Stimulated activated effector memory CD8-positive, alpha-beta T cell treated with anti-CD3 and anti-CD28 coated beads, Interleukin-12 subunit alpha, Interleukin-12 subunit beta, amount 100 ng/mL, for 72 hours (primary cell): ENCODE measurements around the gene MASP2.
"Not testable (repeated sequence)": the region's sequence is repeated elsewhere in the genome, so short reads cannot be mapped to it uniquely, and the experiment has no call there.

ENCODE experiments used
- ATAC-seq: fragments of 150-1000 bp; cut with Tn5 transposase; 2 replicates; pipeline ENCODE4 v1.10.0; 2021
- DNase-seq, 2 donors: peaks; one replicate each; pipeline ENCODE4 v3.0.0; 2021 to 2022; ENCODE audit warnings: low spot score in 2 of 2
- H3K27ac Mint-ChIP-seq: one replicate; pipeline ENCODE4 v1.8.0; 2022; ENCODE audit warnings: mild to moderate bottlenecking, mixed read lengths
- H3K36me3 Mint-ChIP-seq: one replicate; pipeline ENCODE4 v1.8.0; 2022; ENCODE audit warnings: mild to moderate bottlenecking, mixed read lengths
- H3K4me1 Mint-ChIP-seq: one replicate; pipeline ENCODE4 v1.8.0; 2022; ENCODE audit warnings: mixed read lengths
- H3K4me3 Mint-ChIP-seq: one replicate; pipeline ENCODE4 v1.8.0; 2022; ENCODE audit warnings: mild to moderate bottlenecking, mixed read lengths
- H3K9me3 Mint-ChIP-seq: one replicate; pipeline ENCODE4 v1.8.0; 2022; ENCODE audit warnings: mixed read lengths

MASP2 gene

DNA sequence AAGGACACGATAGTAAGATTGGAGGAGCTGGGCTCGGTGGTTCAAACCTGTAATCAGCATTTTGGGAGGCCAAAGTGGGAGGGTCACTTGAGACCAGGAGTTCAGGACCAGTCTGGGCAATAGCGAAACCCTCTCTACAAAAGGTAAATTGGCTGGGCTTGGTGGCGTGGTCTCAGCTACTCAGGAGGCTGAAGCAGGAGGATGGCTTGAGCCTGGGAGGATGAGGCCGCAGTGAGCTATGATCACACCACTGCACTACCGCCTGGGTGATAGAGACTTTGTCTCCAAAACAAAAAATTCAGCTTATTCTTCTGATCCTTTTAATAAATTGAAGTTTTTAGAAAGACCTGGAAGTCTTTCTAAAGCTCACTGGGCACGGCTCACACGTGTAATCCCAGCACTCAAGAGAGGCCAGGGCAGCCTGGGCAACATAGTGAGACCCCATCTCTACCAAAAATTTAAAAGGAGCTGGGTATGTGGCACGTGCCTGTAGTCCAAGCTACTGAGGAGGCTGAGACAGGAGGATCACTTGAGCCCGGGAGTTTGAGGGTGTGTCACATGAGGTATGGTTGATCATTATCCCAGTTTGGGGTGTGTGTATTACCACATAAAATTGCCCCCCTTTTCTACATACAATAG, 15.3 kb downstream of the MASP2 start:
- no peak for DNase-seq
- ATAC-seq = no peak
- Mint-ChIP-seq H3K4me1 (no peaks in the 10 kb centered on the region), H3K36me3 (peaks cover 33% of the 10 kb centered on the region), H3K4me3 (no peak overlapping the region), H3K27ac (no peak overlapping the region), H3K9me3 (no peaks in the 10 kb centered on the region)

- H3K4me3 Mint-ChIP-seq = no peak overlapping the region
- H3K36me3 Mint-ChIP-seq = peaks cover 42% of the 10 kb centered on the region
- no peaks in the 10 kb centered on the region for H3K9me3 Mint-ChIP-seq
- DNase-seq (no peak), ATAC-seq (no peak)
- no peaks in the 10 kb centered on the region for H3K4me1 Mint-ChIP-seq
- H3K27ac Mint-ChIP-seq = peak overlapping the region; percentile 58
These were observed 16.2 kb downstream of the MASP2 start for GRCh38 chr1:11030865-11031264.

DNA sequence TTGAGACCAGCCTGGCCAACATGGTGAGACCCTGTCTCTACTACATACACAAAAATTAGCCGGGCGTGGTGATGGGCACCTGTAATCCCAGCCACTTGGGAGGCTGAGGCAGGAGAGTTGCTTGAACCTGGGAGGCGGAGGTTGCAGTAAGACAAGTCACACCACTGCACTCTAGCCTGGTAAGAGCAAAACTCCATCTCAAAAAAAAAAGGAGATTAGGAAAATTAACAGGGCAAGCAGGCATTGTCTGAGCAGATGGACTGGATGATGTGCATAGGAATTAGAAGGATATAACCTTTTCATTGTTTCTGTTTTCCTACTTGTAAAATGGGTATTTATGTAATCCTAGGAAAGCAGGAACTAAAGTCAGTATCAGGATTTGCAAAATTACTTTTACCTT, 19.0 kb downstream of the MASP2 start:
- H3K9me3 Mint-ChIP-seq = no peaks in the 10 kb centered on the region
- peaks cover 70% of the 10 kb centered on the region for H3K36me3 Mint-ChIP-seq
- DNase-seq (no peak), ATAC-seq (no peak)
- peaks cover 20% of the 10 kb centered on the region for H3K4me1 Mint-ChIP-seq
- no peak overlapping the region for H3K27ac Mint-ChIP-seq
- no peak overlapping the region for H3K4me3 Mint-ChIP-seq

DNA sequence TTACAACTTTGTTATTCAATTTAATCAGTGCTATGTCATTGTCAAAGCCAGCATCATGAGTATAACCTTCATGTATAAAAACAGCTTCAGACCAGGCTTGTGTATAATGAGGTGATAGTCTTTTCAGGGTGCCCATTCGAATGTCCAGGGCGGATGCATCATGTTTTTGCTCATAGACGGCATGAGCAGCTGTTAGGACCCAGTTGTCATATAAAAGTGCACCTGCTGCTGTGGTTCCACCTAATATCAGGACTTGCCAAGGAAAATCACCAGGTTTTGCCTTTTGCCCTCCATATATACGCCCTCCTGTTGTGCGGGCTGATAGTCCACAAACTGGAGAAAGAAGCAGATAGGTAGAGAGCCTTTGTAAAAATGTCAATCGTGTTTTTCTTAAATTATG, 19.7 kb downstream of the MASP2 start:
- H3K4me3 Mint-ChIP-seq = no peak overlapping the region
- peaks cover 77% of the 10 kb centered on the region for H3K36me3 Mint-ChIP-seq
- DNase-seq (no peak), ATAC-seq (no peak)
- peaks cover 23% of the 10 kb centered on the region for H3K4me1 Mint-ChIP-seq
- H3K27ac Mint-ChIP-seq = no peak overlapping the region
- H3K9me3 Mint-ChIP-seq = no peaks in the 10 kb centered on the region

GRCh38 chr1:11026903-11027302, 20.1 kb downstream of the MASP2 start:
- Mint-ChIP-seq H3K9me3 (no peaks in the 10 kb centered on the region), H3K4me3 (no peak overlapping the region), H3K4me1 (peaks cover 27% of the 10 kb centered on the region), H3K27ac (no peak overlapping the region), H3K36me3 (peaks cover 81% of the 10 kb centered on the region)
- ATAC-seq = no peak
- DNase-seq = no peak

GRCh38 chr1:11026052-11026451, 21.0 kb downstream of the MASP2 start:
- H3K36me3 Mint-ChIP-seq = peaks cover 90% of the 10 kb centered on the region
- peaks cover 29% of the 10 kb centered on the region for H3K4me1 Mint-ChIP-seq
- DNase-seq = no peak
- no peak overlapping the region for H3K4me3 Mint-ChIP-seq
- no peaks in the 10 kb centered on the region for H3K9me3 Mint-ChIP-seq
- no peak for ATAC-seq
- H3K27ac Mint-ChIP-seq = no peak overlapping the region

GRCh38 chr1:11025618-11026017, 21.4 kb downstream of the MASP2 start:
- H3K9me3 Mint-ChIP-seq = no peaks in the 10 kb centered on the region

GRCh38 chr1:11024874-11025203, 22.2 kb downstream of the MASP2 start:
- ATAC-seq (no peak), DNase-seq (no peak)
- Mint-ChIP-seq H3K4me1 (peaks cover 29% of the 10 kb centered on the region), H3K4me3 (no peak overlapping the region), H3K9me3 (no peaks in the 10 kb centered on the region), H3K27ac (peak overlapping the region; percentile 38), H3K36me3 (peaks cover 97% of the 10 kb centered on the region)

More at GRCh38 chr1:11025618-11026017, 21.4 kb downstream of the MASP2 start:
- no peak overlapping the region for H3K27ac Mint-ChIP-seq
- peaks cover 29% of the 10 kb centered on the region for H3K4me1 Mint-ChIP-seq
- no peak overlapping the region for H3K4me3 Mint-ChIP-seq
- DNase-seq (no peak), ATAC-seq (no peak)
- H3K36me3 Mint-ChIP-seq = peaks cover 94% of the 10 kb centered on the region

GRCh38 chr1:11024154-11024873, 22.7 kb downstream of the MASP2 start:
- H3K27ac Mint-ChIP-seq = peak overlapping the region; percentile 38
- peaks cover 97% of the 10 kb centered on the region for H3K36me3 Mint-ChIP-seq
- H3K4me1 Mint-ChIP-seq = peaks cover 29% of the 10 kb centered on the region
- ATAC-seq (no peak), DNase-seq (no peak)
- H3K4me3 Mint-ChIP-seq = no peak overlapping the region
- H3K9me3 Mint-ChIP-seq = no peaks in the 10 kb centered on the region

GRCh38 chr1:11023201-11023600, 23.8 kb downstream of the MASP2 start:
- Mint-ChIP-seq H3K36me3 (peaks cover 98% of the 10 kb centered on the region), H3K27ac (no peak overlapping the region), H3K9me3 (no peaks in the 10 kb centered on the region), H3K4me1 (peaks cover 36% of the 10 kb centered on the region), H3K4me3 (no peak overlapping the region)
- no peak for DNase-seq
- no peak for ATAC-seq

DNA sequence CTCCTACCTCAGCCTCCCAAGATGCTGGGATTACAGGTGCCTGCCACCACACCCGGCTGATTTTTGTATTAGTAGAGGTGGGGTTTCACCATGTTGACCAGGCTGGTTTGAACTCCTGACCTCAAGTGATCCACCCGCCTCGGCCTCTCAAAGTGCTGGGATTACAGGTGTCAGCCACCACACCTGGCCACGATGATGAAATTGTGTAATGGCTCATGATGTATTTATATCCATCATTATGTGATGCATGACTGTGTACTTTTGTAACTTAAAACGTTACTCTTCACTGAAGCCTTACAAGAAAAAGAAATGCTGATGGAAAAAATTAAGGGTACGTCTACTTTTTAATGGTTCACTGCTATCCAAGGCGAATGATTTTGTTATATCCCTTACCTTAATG, 27.1 kb downstream of the MASP2 start:
- no peak overlapping the region for H3K4me3 Mint-ChIP-seq
- no peak for DNase-seq
- ATAC-seq = no peak
- H3K27ac Mint-ChIP-seq = no peak overlapping the region
- peaks cover 100% of the 10 kb centered on the region for H3K36me3 Mint-ChIP-seq
- no peaks in the 10 kb centered on the region for H3K9me3 Mint-ChIP-seq
- peaks cover 36% of the 10 kb centered on the region for H3K4me1 Mint-ChIP-seq

- Mint-ChIP-seq H3K4me1 (peaks cover 36% of the 10 kb centered on the region), H3K36me3 (peaks cover 100% of the 10 kb centered on the region)
- not testable (repeated sequence) for DNase-seq, ATAC-seq, H3K4me3 Mint-ChIP-seq, H3K27ac Mint-ChIP-seq, H3K9me3 Mint-ChIP-seq
These were observed 27.7 kb downstream of the MASP2 start for GRCh38 chr1:11019358-11019757.

DNA sequence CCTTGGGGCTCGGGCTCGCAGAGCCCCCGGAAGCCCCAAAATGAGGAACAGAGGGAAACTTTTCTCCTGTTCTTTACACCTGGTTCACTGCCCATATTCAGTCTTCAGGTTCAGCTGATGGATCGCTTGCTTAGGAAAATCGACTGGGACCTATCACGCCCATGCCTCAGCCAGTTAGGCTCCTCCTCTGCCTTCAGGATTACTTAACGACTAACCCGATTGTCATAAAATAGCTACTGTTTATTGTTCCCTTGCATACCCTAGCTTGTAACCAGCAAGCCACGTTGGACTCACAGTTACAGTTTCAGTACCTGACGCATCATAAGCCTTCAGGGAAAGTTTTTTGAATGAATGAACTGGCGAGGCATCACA, 33.9 kb downstream of the MASP2 start:
- no peaks in the 10 kb centered on the region for H3K9me3 Mint-ChIP-seq
- DNase-seq (no peak), ATAC-seq (peak; percentile 25)
- H3K4me1 Mint-ChIP-seq = peaks cover 19% of the 10 kb centered on the region
- H3K27ac Mint-ChIP-seq = peak overlapping the region; percentile 100
- peak overlapping the region; percentile 81 for H3K4me3 Mint-ChIP-seq
- H3K36me3 Mint-ChIP-seq = peaks cover 62% of the 10 kb centered on the region

DNA sequence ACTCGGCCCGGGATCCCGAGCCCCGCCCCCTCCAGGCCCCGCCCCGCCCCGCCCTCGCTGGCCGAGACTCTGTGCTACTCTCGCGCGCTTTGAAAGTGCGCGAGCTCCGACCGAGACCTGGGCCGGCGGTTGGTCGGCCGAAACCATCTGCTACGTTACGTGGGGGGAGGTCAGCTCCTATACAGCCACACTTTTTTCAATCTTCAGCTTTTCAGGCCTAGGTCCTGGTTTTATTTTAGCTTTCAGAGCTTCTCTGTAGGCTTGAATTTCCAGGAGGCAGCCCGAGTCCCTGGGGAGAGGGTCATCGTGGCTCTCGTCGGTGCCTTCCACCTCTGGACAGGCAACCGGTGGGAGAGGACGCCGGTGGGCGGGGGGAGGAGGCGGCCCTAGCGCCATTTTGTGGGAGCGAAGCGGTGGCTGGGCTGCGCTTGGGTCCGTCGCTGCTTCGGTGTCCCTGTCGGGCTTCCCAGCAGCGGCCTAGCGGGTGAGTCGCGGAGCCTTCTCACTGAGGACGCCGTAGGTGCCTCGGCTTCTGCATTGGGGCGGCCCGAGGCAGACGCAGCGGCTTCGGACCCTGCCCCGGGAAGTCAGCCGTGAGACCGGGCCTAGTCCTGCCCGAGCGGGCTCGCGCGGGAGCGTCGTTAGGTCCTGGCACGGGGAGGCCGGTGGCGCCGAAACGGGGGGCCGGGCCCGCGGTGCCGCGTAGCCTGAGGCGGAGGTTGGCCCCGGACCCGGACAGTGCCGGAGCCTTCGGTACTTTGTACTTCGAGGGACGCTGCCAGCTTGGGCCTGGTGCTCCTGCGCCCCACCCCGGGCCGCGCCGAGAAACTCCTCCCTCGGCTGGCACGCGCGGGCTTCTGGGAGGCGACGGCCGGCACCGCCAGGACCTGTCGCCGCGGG, 34.5 kb downstream of the MASP2 start, which contains the start of gene TARDBP:
Gene TARDBP (plus strand): TSS at position 395 of the 900 bp plus-strand sequence. CDS start 1,074 bp downstream, outside the sequence.
- peak; percentile 91 for ATAC-seq
- peak; percentile 85 to 97 for DNase-seq
- Mint-ChIP-seq H3K4me3 (peak within 1 kb of the TSS; percentile 81), H3K27ac (peak within 1 kb of the TSS; percentile 100), H3K4me1 (peaks cover 18% of the 10 kb centered on the region), H3K9me3 (no peaks in the 10 kb centered on the region), H3K36me3 (peaks cover 56% of the 10 kb centered on the region)

DNA sequence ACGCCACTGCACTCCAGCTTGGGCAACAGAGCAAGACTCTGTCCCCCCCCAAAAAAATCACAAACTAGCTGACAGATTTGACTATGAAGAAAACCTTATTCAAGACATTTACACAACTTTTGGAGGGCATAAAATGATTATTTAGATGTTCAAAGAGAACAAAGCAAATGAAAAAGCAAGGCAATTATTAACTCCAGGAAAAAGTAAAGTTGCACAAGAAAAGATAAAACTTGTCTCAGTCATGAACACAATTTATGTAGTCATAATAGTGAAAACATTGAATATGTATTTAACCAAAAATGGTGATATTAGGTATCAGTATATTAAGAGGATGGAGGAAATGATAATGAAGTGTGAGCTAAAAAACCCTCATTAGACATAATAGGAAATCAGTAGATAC, 46.5 kb downstream of the MASP2 start:
- Mint-ChIP-seq H3K27ac (no peak overlapping the region), H3K36me3 (no peaks in the 10 kb centered on the region), H3K4me3 (no peak overlapping the region), H3K4me1 (no peaks in the 10 kb centered on the region), H3K9me3 (peaks cover 3% of the 10 kb centered on the region)
- DNase-seq (no peak), ATAC-seq (no peak)
